Measurements from ENCODE around the gene P2RX3. TPM values are rescaled to one million over a fixed set of nuclear protein-coding genes. Genes with fewer than 3 reads are reported as not detected.
A peak's percentile ranks its signal among the peaks of the same experiment; 100 is the strongest.

The P2RX3 gene
- total RNA-seq, 2 donors from 2014 or later = not detected

DNA sequence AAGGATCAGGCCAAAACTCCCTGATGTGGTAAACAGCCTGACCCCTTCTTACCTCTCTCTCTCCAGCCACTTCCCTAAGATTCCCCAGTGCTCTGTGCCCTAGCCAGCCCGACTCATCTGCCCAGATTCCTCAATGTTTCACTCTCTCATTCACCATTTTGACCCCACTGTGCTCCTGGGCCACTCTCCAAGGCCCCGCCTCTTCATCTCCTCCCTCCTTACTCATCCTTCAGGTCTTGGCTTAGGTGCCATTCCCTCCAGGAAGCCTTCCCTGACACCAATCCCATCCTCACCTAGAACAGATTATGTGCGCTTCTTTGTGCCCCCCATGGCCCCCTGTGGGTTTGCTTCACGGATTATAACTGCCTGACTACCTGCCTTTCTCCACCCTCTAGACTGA lies 75.5 kb downstream of the P2RX3 start:
- H3K4me1 Mint-ChIP-seq (ENCODE audit: low read depth) = peaks cover 79% of the 10 kb centered on the region
- H3K9me3 Mint-ChIP-seq = no peaks in the 10 kb centered on the region
- H3K27me3 Mint-ChIP-seq (ENCODE audit: low read depth) = no peaks in the 10 kb centered on the region
- no peak overlapping the region for H3K4me3 Mint-ChIP-seq
- peaks cover 27 to 56% of the 10 kb centered on the region in 2 donors for H3K36me3 Mint-ChIP-seq (ENCODE audit: insufficient read depth in 2 of 2)
- ATAC-seq (replicated peaks in 1 of 2) (no peak), DNase-seq (no peak)
- H3K27ac Mint-ChIP-seq = peak overlapping the region; percentile 82

DNA sequence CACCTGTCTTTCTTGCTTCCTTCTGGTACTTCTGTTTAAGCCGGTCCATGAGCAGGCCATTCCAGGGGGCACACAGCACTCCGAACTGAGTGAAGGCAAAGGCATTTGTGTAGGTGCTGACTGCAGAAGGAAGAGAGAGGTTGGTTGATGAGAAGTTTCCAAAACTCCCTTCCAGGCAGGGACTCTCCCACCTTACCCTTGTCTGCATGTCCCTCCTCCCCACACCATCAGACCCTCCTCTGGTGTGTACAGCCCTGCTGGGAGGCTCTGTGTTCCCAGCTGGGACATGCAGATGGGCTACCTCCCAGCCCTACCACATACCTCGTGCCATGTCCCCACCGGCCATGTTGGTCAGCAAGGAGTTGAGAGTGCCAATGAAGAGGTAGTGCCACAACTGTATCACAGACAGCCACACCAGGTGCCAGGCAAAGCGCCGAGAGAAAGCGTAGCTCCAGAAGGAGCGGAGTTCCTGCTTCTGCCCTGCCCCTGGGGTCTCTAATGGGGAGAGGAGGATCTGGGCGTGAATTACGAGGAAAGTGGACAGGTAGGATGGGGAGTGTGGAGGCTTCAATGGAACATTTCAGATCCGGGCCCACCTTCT lies 76.6 kb downstream of the P2RX3 start:
- Mint-ChIP-seq H3K27me3 (ENCODE audit: low read depth) (no peaks in the 10 kb centered on the region), H3K9me3 (no peaks in the 10 kb centered on the region), H3K27ac (peak overlapping the region; percentile 61), H3K4me1 (ENCODE audit: low read depth) (peaks cover 75% of the 10 kb centered on the region), H3K36me3 (ENCODE audit: insufficient read depth in 2 of 2) (peaks cover 29 to 59% of the 10 kb centered on the region in 2 donors), H3K4me3 (no peak overlapping the region)
- ATAC-seq (replicated peaks in 1 of 2) (peak in 1 of 2 donors; percentile 13), DNase-seq (no peak)

DNA sequence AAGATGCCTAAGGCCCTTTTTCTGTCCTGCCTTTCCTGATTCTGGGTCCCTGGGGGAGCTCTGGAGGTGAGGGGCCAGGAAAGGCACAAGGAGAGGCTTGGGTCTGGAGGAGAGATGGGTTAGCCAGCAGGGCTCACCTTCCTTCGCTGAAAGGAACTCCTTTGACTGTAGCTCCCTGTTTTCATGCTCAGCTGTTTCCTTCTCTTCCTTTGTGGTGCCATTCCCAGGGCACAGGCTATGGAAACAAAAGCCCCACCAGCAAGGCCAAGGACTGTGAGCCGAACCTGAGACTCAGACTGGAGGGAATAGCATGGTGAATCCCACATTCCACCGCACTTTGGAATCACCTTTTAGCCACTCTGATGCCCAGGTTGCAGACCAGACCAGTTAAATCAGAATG lies 78.3 kb downstream of the P2RX3 start:
- no peaks in the 10 kb centered on the region for H3K9me3 Mint-ChIP-seq
- no peak overlapping the region for H3K4me3 Mint-ChIP-seq
- H3K36me3 Mint-ChIP-seq (ENCODE audit: insufficient read depth in 2 of 2) = peaks cover 27 to 60% of the 10 kb centered on the region in 2 donors
- DNase-seq = no peak
- H3K4me1 Mint-ChIP-seq (ENCODE audit: low read depth) = peaks cover 80% of the 10 kb centered on the region
- H3K27ac Mint-ChIP-seq = peak overlapping the region; percentile 38
- ATAC-seq (replicated peaks in 1 of 2) = no peak
- no peaks in the 10 kb centered on the region for H3K27me3 Mint-ChIP-seq (ENCODE audit: low read depth)

DNA sequence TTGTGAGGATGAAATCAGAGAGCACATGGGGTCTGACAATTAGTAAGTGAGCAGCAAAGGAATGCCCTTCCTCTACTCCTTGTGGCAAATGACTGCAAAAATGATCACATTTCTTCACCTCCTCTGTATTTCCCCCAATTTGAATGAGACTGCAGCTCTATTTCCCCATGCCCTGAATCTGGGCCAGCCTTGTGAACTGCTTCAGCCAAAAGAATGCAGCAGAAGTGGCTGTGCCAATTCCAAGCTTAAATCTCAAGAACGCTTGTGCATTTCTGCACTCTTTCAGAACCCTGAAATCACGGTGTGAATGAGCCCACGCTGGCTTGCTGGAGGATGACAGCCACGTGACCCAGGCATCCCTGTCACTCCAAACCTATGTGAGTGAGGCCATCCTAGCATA lies 78.9 kb downstream of the P2RX3 start:
- Mint-ChIP-seq H3K27ac (peak overlapping the region; percentile 34), H3K27me3 (ENCODE audit: low read depth) (no peaks in the 10 kb centered on the region), H3K4me3 (no peak overlapping the region), H3K9me3 (no peaks in the 10 kb centered on the region), H3K36me3 (ENCODE audit: insufficient read depth in 2 of 2) (peaks cover 30 to 66% of the 10 kb centered on the region in 2 donors), H3K4me1 (ENCODE audit: low read depth) (peaks cover 87% of the 10 kb centered on the region)
- no peak for DNase-seq
- no peak for ATAC-seq (replicated peaks in 1 of 2)

DNA sequence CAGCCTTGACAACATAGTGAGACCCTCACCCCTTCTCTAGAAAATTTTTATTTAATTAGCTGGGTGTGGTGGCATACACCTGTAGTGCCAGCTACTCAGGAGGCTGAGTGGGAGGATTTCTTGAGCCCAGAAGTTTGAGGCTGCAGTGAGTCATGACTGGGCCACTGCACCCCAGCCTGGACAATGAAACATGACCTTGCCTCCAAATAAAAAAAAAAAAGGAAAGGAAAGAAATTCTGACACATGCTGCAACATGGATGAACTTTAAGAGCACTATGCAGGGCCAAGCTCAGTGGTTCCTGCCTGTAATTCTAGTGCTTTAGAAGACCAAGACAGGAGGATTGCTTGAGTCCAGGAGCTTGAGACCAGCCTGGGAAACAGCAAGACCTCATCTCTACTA lies 80.0 kb downstream of the P2RX3 start:
- Mint-ChIP-seq H3K27me3 (ENCODE audit: low read depth) (no peaks in the 10 kb centered on the region), H3K27ac (no peak overlapping the region), H3K4me1 (ENCODE audit: low read depth) (peaks cover 89% of the 10 kb centered on the region), H3K36me3 (ENCODE audit: insufficient read depth in 2 of 2) (peaks cover 31 to 70% of the 10 kb centered on the region in 2 donors), H3K4me3 (no peak overlapping the region), H3K9me3 (no peaks in the 10 kb centered on the region)
- DNase-seq = no peak
- no peak for ATAC-seq (replicated peaks in 1 of 2)

DNA sequence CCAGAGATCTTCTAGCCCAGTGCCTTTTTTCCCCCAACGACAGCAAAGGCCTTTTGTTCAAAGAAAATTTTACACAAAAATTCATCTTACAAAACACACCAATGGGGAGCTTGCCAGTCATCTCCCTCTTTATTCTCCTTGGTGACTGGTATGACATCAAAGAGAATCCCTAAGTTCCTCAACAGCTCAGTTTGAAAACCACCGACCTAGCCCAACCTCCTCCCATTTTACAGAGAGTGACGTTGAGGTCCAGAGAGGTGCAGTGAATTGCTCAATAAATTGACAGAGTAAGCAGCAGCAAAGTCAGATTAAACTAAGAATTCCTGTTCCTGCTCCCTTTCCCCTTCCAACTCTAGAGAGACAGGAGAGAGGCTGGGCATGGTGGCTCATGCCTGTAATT lies 81.0 kb downstream of the P2RX3 start:
- Mint-ChIP-seq H3K27me3 (ENCODE audit: low read depth) (no peaks in the 10 kb centered on the region), H3K9me3 (no peaks in the 10 kb centered on the region), H3K4me3 (no peak overlapping the region), H3K36me3 (ENCODE audit: insufficient read depth in 2 of 2) (peaks cover 30 to 67% of the 10 kb centered on the region in 2 donors), H3K4me1 (ENCODE audit: low read depth) (peaks cover 89% of the 10 kb centered on the region), H3K27ac (peak overlapping the region; percentile 87)
- DNase-seq (no peak), ATAC-seq (replicated peaks in 1 of 2) (no peak)

DNA sequence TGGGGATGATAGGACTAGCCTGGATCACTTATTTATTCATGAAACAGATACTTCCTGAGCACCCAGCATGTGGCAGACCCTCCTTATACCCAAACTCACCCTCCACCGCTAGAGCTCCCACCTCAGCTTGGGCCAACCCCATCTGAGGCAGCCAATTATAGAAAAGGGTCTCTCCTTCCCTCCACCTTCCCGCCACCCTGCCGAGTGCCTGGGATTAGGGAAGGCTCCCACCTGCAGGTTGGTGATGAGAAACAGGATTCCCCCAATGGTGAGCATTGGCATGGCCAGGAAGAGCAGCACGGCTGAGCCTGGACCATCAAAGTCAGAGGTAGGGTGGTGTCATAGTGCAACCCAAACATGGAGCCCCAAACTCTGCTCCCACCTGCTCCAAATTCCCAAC lies 82.9 kb downstream of the P2RX3 start:
- Mint-ChIP-seq H3K9me3 (no peaks in the 10 kb centered on the region), H3K36me3 (ENCODE audit: insufficient read depth in 2 of 2) (peaks cover 30 to 68% of the 10 kb centered on the region in 2 donors), H3K27me3 (ENCODE audit: low read depth) (no peaks in the 10 kb centered on the region), H3K27ac (no peak overlapping the region), H3K4me3 (peak overlapping the region in 1 of 2 donors; percentile 14), H3K4me1 (ENCODE audit: low read depth) (peaks cover 92% of the 10 kb centered on the region)
- no peak for DNase-seq
- no peak for ATAC-seq (replicated peaks in 1 of 2)

DNA sequence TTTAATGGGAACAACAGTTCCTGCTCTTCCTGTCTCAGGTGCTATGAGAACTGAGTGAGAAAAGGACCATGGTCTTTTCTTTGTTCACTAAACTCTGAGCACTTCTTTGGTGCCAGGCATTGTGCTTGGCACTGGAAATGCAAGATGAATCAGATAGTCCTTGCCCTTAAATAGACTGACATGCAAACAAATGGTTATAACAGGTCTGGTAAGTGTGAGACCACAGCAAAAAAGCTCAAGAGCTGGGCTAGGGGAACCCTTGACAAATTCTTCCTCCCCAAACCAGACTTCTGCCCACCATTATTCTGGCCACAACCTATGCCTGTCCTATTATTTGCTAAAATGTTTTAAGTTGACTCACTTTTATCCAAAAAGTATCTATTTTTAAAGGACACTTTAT lies 83.7 kb downstream of the P2RX3 start:
- no peaks in the 10 kb centered on the region for H3K9me3 Mint-ChIP-seq
- DNase-seq (no peak), ATAC-seq (replicated peaks in 1 of 2) (no peak)
- H3K27me3 Mint-ChIP-seq (ENCODE audit: low read depth) = no peaks in the 10 kb centered on the region
- H3K27ac Mint-ChIP-seq = peak overlapping the region; percentile 59
- peak overlapping the region in 1 of 2 donors; percentile 98 for H3K4me3 Mint-ChIP-seq
- H3K4me1 Mint-ChIP-seq (ENCODE audit: low read depth) = peaks cover 89% of the 10 kb centered on the region
- H3K36me3 Mint-ChIP-seq (ENCODE audit: insufficient read depth in 2 of 2) = peaks cover 31 to 64% of the 10 kb centered on the region in 2 donors

Other genes with a start within 250 kb of the P2RX3 start
- not detected for gene LRRC55, start 156.4 kb upstream of the P2RX3 start, total RNA-seq
- gene APLNR, start 101.1 kb upstream of the P2RX3 start, total RNA-seq = not detected
- 10 to 100 TPM; 16.9 to 23.8 TPM for gene TNKS1BP1, start 13.4 kb upstream of the P2RX3 start, total RNA-seq
- 100 to 1,000 TPM; 213 to 254 TPM for gene SSRP1, start 2.5 kb upstream of the P2RX3 start, total RNA-seq
- not detected for gene PRG3, start 42.8 kb downstream of the P2RX3 start, total RNA-seq
- gene PRG2, start 52.3 kb downstream of the P2RX3 start, total RNA-seq = 1 to 10 TPM; 3.9 to 5.2 TPM
- 100 to 1,000 TPM; 159 to 169 TPM for gene SLC43A3, start 88.8 kb downstream of the P2RX3 start, total RNA-seq
- 1 to 10 TPM in 1 of 2 donors, under 1 TPM in 1; 0.97 to 1.1 TPM for gene RTN4RL2, start 122.2 kb downstream of the P2RX3 start, total RNA-seq
- 10 to 100 TPM; 43.6 to 53.9 TPM for gene SLC43A1, start 177.3 kb downstream of the P2RX3 start, total RNA-seq
- 100 to 1,000 TPM; 106 to 107 TPM for gene TIMM10, start 192.4 kb downstream of the P2RX3 start, total RNA-seq
- gene SMTNL1, start 199.2 kb downstream of the P2RX3 start, total RNA-seq = not detected
- 100 to 1,000 TPM; 144 to 180 TPM for gene UBE2L6, start 229.3 kb downstream of the P2RX3 start, total RNA-seq